K562 (cell line): ENCODE measurements around the gene PLGRKT. TPM values are rescaled to one million over a fixed set of nuclear protein-coding genes. Genes with fewer than 3 reads are reported as not detected.

ENCODE experiments used
- ATF7 ChIP-seq: fragments of 450-650 bp; IDR thresholded peaks from 2 replicates; pipeline ENCODE4 v1.7.1; 2014; ENCODE audit warnings: mild to moderate bottlenecking, moderate library complexity
- CREB3L1 ChIP-seq: fragments of 450-650 bp; IDR thresholded peaks from 2 replicates; pipeline ENCODE4 v1.6.1; 2014; ENCODE audit warnings: low read depth, mild to moderate bottlenecking, moderate library complexity, borderline replicate concordance
- CREM ChIP-seq: IDR thresholded peaks from 2 replicates; pipeline ENCODE4 v1.6.1; 2014; ENCODE audit warnings: antibody characterized with exemption, low read depth
- DACH1 ChIP-seq: fragments of 450-650 bp; IDR thresholded peaks from 2 replicates; pipeline ENCODE4 v1.6.1; 2018; ENCODE audit not compliant: partially characterized antibody
- DPF2 ChIP-seq: fragments of 450-650 bp; IDR thresholded peaks from 2 replicates; pipeline ENCODE4 v1.6.1; 2016
- ELK1 ChIP-seq: sonication (generic); formaldehyde crosslinking; IDR thresholded peaks from 2 replicates; pipeline ENCODE4 v1.8.1; 2022; ENCODE audit warnings: missing genetic modification reagents
- HDAC1 ChIP-seq, 2 experiments: fragments of 450-650 bp; IDR thresholded peaks; 2 replicates each; pipeline ENCODE4 v1.6.1; 2016 to 2017; ENCODE audit warnings: inconsistent platforms in 1 of 2, mild to moderate bottlenecking in 1 of 2, moderate library complexity in 1 of 2
- HMGN3 ChIP-seq: IDR thresholded peaks from 2 replicates; pipeline ENCODE4 v1.6.1; 2011; ENCODE audit warnings: borderline replicate concordance, low read depth, mild to moderate bottlenecking, mixed read lengths, low read length; ENCODE audit not compliant: insufficient read length; ENCODE audit errors: extremely low read depth
- HNRNPLL ChIP-seq: fragments of 200-400 bp; formaldehyde crosslinking; IDR thresholded peaks from 2 replicates; pipeline ENCODE4 v1.6.1; 2017; ENCODE audit warnings: low read length, low read depth, mild to moderate bottlenecking; ENCODE audit not compliant: poor library complexity, severe bottlenecking
- KLF13 ChIP-seq: fragments of 450-650 bp; IDR thresholded peaks from 2 replicates; pipeline ENCODE4 v1.6.1; 2016; ENCODE audit warnings: missing genetic modification characterization, low read depth, mild to moderate bottlenecking, missing compliant biosample characterization, moderate library complexity, borderline replicate concordance
- MNT ChIP-seq, 2 experiments: fragments of 450-650 bp; conservative IDR thresholded peaks; 2 replicates each; pipeline ENCODE4 v1.6.1; 2017; ENCODE audit warnings: mild to moderate bottlenecking in 2 of 2, moderate library complexity in 2 of 2
- MTA3 ChIP-seq: fragments of 450-650 bp; formaldehyde crosslinking; IDR thresholded peaks from 2 replicates; pipeline ENCODE4 v1.6.1; 2017; ENCODE audit warnings: mild to moderate bottlenecking, borderline replicate concordance
- NEUROD1 ChIP-seq: fragments of 150-350 bp; IDR thresholded peaks from 2 replicates; pipeline ENCODE4 v1.6.1; 2014; ENCODE audit warnings: borderline replicate concordance, low read length, low read depth; ENCODE audit not compliant: partially characterized antibody
- PHB2 ChIP-seq: fragments of 450-650 bp; IDR thresholded peaks from 2 replicates; pipeline ENCODE4 v1.6.1; 2017; ENCODE audit warnings: low read depth
- POLR2G ChIP-seq: fragments of 200-400 bp; formaldehyde crosslinking; IDR thresholded peaks from 2 replicates; pipeline ENCODE4 v1.6.1; 2017; ENCODE audit warnings: low read depth, mild to moderate bottlenecking, antibody characterized with exemption, low read length, moderate library complexity
- POLR2H ChIP-seq: IDR thresholded peaks from 2 replicates; pipeline ENCODE4 v1.6.1; 2016; ENCODE audit warnings: missing genetic modification characterization, low read depth, mild to moderate bottlenecking, control low read depth, missing compliant biosample characterization, moderate library complexity
- PTRF ChIP-seq: fragments of 450-650 bp; IDR thresholded peaks from 2 replicates; pipeline ENCODE4 v1.6.1; 2016; ENCODE audit warnings: mild to moderate bottlenecking, missing genetic modification characterization, missing compliant biosample characterization
- RB1 ChIP-seq: fragments of 450-650 bp; IDR thresholded peaks from 2 replicates; pipeline ENCODE4 v1.6.1; 2017; ENCODE audit warnings: low read depth, mild to moderate bottlenecking
- RBM14 ChIP-seq: fragments of 200-400 bp; formaldehyde crosslinking; IDR thresholded peaks from 2 replicates; pipeline ENCODE4 v1.6.1; 2018; ENCODE audit warnings: low read depth, mild to moderate bottlenecking, low read length, moderate library complexity, borderline replicate concordance; ENCODE audit not compliant: insufficient read depth
- TAF9B ChIP-seq: fragments of 450-650 bp; IDR thresholded peaks from 2 replicates; pipeline ENCODE4 v1.6.1; 2018; ENCODE audit warnings: mild to moderate bottlenecking; ENCODE audit not compliant: partially characterized antibody
- ZBTB17 ChIP-seq: fragments of 450-650 bp; formaldehyde crosslinking; IDR thresholded peaks from 2 replicates; pipeline ENCODE4 v1.4.0; 2020; ENCODE audit warnings: mild to moderate bottlenecking
- ZEB2 ChIP-seq: fragments of 450-650 bp; IDR thresholded peaks from 2 replicates; pipeline ENCODE4 v1.6.1; 2016
- ZNF140 ChIP-seq: fragments of 250-450 bp; sonication (Bioruptor Pico); IDR thresholded peaks from 2 replicates; pipeline ENCODE4 v1.8.0; 2021; ENCODE audit warnings: moderate library complexity, mild to moderate bottlenecking, inconsistent platforms
- ZNF24 ChIP-seq: fragments of 450-650 bp; IDR thresholded peaks from 2 replicates; pipeline ENCODE4 v1.6.1; 2016
- ZNF507 ChIP-seq: conservative IDR thresholded peaks from 2 replicates; pipeline ENCODE4 v1.6.1; 2017; ENCODE audit warnings: missing genetic modification characterization, missing compliant biosample characterization
- ZSCAN29 ChIP-seq: fragments of 450-650 bp; IDR thresholded peaks from 2 replicates; pipeline ENCODE4 v1.6.1; 2017
- polyA plus RNA-seq, 8 experiments: library from polyadenylated mRNA; depleted of rRNA in 4 of 8; stranded (reverse) in 5 of 8; unstranded in 3 of 8; fragments of >200 nt; fragmentation: Nextera tagmentation in 2 of 8; fragmentation: Illumina TruSeq in 1 of 8; extraction: Ambion mirVana in 2 of 8; extraction: Trizol in 1 of 8; gene quantifications; 2 replicates each; pipeline versions ENCODE4 v1.2.1 to v1.2.3, GENCODE V29; 2011 to 2014; ENCODE audit warnings: inconsistent platforms in 1 of 8, missing spikeins in 1 of 8
- total RNA-seq, 7 experiments: library from RNA; depleted of rRNA in 6 of 7; stranded (reverse); fragments of >200 nt in 6 of 7; fragmentation: Illumina TruSeq in 2 of 7; extraction: Trizol in 2 of 7; gene quantifications; 2 replicates each; pipeline versions ENCODE4 v1.2.1 to v1.2.3, GENCODE V29; 2011 to 2021; ENCODE audit warnings: low replicate concordance in 1 of 7

The PLGRKT gene
- total and polyA plus RNA-seq, 9 of the 15 experiments (the other 6 are each of a cell fraction or from before 2014, with no cell fraction given): 4.7 to 13.8 (median 6.5) TPM

GRCh38 chr9:5450359-5451091 lies 12.8 kb upstream of the PLGRKT start, which contains the start of gene CD274 (continued):
- TF ChIP-seq NEUROD1 (peak; percentile 23), ZEB2 (no peak), ATF7 (peak; percentile 33; the same call in 1 of the 2 replicates), ZNF507 (tag) (no peak), POLR2H (peak; percentile 36; the same call in 1 of the 2 replicates), HNRNPLL (peak; percentile 98), ELK1 (no peak), HDAC1 (IDR thresholded peaks at IDR 0.05) (peak in 1 of 2 experiments; percentile 35; a peak in 1 of 4 replicates), ZSCAN29 (no peak), TAF9B (no peak), CREB3L1 (0 out of 2 replicates have a peak, but pooled peaks have one; percentile 25), HMGN3 (peak; percentile 35), PTRF (tag) (no peak), POLR2G (peak; percentile 71), KLF13 (tag) (peak; percentile 59; the same call in 1 of the 2 replicates), MTA3 (peak; percentile 48; the same call in 1 of the 2 replicates), CREM (peak; percentile 30; the same call in 1 of the 2 replicates), ZBTB17 (CRISPR knock-in tag) (no peak), PHB2 (no peak), ZNF140 (CRISPR knock-in tag) (no peak), RB1 (peak; percentile 40; the same call in 1 of the 2 replicates), MNT (conservative IDR thresholded peaks at IDR 0.05) (no peak), DACH1 (peak; percentile 42), RBM14 (no peak), DPF2 (no peak), ZNF24 (peak; percentile 83)
